Activated naive CD4-positive, alpha-beta T cell treated with anti-CD3 and anti-CD28 coated beads, Interleukin-2, amount 10 ng/mL, durations not matched to agents 7 days and 5 days (primary cell): ENCODE data around the gene PRPSAP2.
"Not testable (repeated sequence)": the region's sequence is repeated elsewhere in the genome, so short reads cannot be mapped to it uniquely, and the experiment has no call there.

Experiments used
- CTCF ChIA-PET: fragments of 350-600 bp; sonication (Branson Sonifier 250); formaldehyde crosslinking; loops from one replicate; lab custom pipeline; 2021; ENCODE audit warnings: antibody characterized with exemption; lab: Charles Lee
- DNase-seq: peaks from one replicate; pipeline ENCODE4 v3.0.0-alpha.2; 2020
- H3K27ac Mint-ChIP-seq: one replicate; pipeline ENCODE4 v1.8.0; 2021; ENCODE audit warnings: mild to moderate bottlenecking, moderate library complexity, mixed read lengths
- H3K27me3 Mint-ChIP-seq: one replicate; pipeline ENCODE4 v1.8.0; 2021; ENCODE audit warnings: mild to moderate bottlenecking, mixed read lengths
- H3K36me3 Mint-ChIP-seq: one replicate; pipeline ENCODE4 v1.8.0; 2021; ENCODE audit warnings: mixed read lengths
- H3K4me1 Mint-ChIP-seq: one replicate; pipeline ENCODE4 v1.8.0; 2021; ENCODE audit warnings: mixed read lengths
- H3K4me3 Mint-ChIP-seq: one replicate; pipeline ENCODE4 v1.8.0; 2021; ENCODE audit warnings: mild to moderate bottlenecking, moderate library complexity, mixed read lengths
- H3K9me3 Mint-ChIP-seq: one replicate; pipeline ENCODE4 v1.8.0; 2021; ENCODE audit warnings: mixed read lengths

Gene PRPSAP2

GRCh38 chr17:18916816-18917500 is 59.0 kb downstream of the PRPSAP2 start:
- Mint-ChIP-seq H3K4me3 (no peak overlapping the region), H3K27ac (no peak overlapping the region), H3K4me1 (peaks cover 27% of the 10 kb centered on the region), H3K36me3 (peaks cover 49% of the 10 kb centered on the region), H3K27me3 (no peaks in the 10 kb centered on the region), H3K9me3 (no peaks in the 10 kb centered on the region)
- no peak for DNase-seq
- CTCF ChIA-PET, result no interaction called here

- CTCF ChIA-PET, result no interaction called here
- Mint-ChIP-seq H3K4me3 (no peak overlapping the region), H3K9me3 (no peaks in the 10 kb centered on the region), H3K27ac (no peak overlapping the region), H3K27me3 (no peaks in the 10 kb centered on the region), H3K4me1 (peaks cover 32% of the 10 kb centered on the region), H3K36me3 (peaks cover 46% of the 10 kb centered on the region)
- no peak for DNase-seq
These were observed 59.6 kb downstream of the PRPSAP2 start for GRCh38 chr17:18917506-18918032.

DNA sequence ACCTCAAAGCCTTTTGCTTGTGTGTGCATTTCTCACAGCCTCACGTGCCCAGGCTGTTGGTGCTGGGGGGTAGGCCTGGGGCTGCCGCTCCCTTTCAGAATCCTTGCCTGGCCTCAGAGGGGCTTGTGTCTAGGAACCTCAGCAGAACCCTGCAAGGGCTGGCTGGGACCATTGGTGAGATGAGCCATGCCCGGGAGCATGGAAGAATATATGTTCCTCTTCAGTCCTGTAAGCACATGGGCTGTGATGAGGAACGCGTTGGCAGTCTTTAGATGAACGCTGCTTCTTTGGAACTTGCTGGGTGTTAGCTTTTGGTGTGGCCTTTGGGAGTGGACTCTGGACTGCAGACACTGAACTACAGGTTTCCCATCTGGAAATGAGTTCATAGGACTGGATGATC is 62.0 kb downstream of the PRPSAP2 start:
- Mint-ChIP-seq H3K9me3 (no peaks in the 10 kb centered on the region), H3K4me1 (peaks cover 42% of the 10 kb centered on the region), H3K4me3 (no peak overlapping the region), H3K27me3 (no peaks in the 10 kb centered on the region), H3K36me3 (peaks cover 40% of the 10 kb centered on the region), H3K27ac (peak overlapping the region; percentile 25)
- DNase-seq, result no peak
- CTCF ChIA-PET, result no interaction called here

DNA sequence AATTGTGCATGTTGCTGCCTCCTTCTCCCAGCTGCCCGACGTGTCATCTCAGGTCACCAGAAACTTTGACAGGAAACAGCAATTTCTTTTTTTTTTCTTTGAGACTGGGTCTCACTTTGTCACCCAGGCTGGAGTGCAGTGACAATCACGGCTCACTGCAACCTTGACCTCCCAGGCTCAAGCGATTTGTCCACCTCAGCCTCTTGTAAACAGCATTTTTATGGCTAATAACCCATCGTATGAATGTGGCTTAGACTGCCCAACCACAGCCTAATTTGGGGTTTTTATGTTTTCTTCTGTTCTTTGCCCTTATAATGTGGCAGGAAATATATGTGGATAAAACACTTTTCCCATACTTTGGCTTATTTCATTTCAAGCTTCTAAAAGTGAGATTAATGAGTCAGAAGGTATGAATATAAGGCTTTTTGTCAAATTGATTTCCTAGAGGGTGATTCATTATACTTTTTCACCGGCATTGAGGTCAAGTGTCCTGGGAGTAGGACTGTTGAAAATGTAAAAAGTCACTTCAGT is 63.0 kb downstream of the PRPSAP2 start:
- H3K4me1 Mint-ChIP-seq, result peaks cover 52% of the 10 kb centered on the region

DNA sequence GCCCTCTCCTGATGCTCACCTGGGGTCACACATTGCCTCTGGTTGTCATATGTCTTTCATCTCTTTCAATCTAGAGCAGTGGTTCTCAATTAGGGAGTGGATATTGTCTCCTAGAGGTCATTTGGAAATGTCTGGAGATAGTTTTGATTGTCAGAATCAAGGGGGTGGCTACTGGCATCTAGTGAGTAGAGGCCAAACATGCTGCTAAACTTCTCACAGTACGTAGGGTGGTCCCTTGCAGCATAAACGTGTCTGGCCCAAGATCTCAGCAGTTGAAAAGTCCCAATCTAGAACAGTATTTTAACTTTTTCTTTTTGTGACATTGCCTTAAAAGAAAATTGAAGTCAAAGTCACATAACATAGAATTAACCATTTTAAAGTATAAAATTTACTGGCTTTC is 63.6 kb downstream of the PRPSAP2 start:
- CTCF ChIA-PET, result no interaction called here

More for the DNA sequence above, 63.0 kb downstream of the PRPSAP2 start:
- H3K4me3 Mint-ChIP-seq, result no peak overlapping the region
- peak overlapping the region; percentile 3 for H3K27ac Mint-ChIP-seq
- H3K36me3 Mint-ChIP-seq, result peaks cover 38% of the 10 kb centered on the region
- DNase-seq, result peak; percentile 34
- no peaks in the 10 kb centered on the region for H3K9me3 Mint-ChIP-seq
- CTCF ChIA-PET, result interaction anchor here (0.7 kb wide), 1 partner anchor 39 kb away, joined by 3 read pairs; no protein-coding TSS in a partner anchor
- H3K27me3 Mint-ChIP-seq, result no peaks in the 10 kb centered on the region

DNA sequence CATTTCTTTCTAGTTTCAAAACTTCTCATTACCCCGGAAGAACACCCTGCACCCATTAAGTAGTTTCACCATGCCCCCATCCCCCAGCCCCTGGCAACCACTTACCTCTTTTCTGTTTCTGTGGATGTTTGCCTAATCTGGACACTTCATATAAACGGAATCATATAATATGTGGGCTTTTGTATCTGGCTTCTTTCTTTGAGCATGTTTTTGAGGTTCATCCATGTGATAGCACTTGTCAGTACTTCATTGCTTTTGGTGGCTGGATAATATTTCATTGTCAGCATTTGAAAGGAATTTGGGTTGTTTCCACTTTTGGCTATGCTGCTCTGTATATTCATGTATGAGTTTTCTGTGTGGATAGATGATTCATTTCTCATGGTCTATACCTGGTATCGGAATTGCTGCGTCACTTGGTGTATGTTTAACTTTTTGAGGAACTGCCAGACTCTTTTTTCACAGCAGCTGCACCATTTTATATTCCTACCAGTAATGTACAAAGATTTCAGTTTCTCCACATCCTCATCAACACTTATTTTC is 64.1 kb downstream of the PRPSAP2 start:
- Mint-ChIP-seq H3K9me3 (no peaks in the 10 kb centered on the region), H3K27ac (peak overlapping the region; percentile 67), H3K4me3 (peak overlapping the region; percentile 17), H3K4me1 (peaks cover 58% of the 10 kb centered on the region), H3K27me3 (no peaks in the 10 kb centered on the region), H3K36me3 (peaks cover 34% of the 10 kb centered on the region)
- CTCF ChIA-PET, result no interaction called here
- DNase-seq, result no peak

More for the DNA sequence above, 63.6 kb downstream of the PRPSAP2 start:
- H3K27me3 Mint-ChIP-seq, result no peaks in the 10 kb centered on the region
- H3K27ac Mint-ChIP-seq, result peak overlapping the region; percentile 1
- no peaks in the 10 kb centered on the region for H3K9me3 Mint-ChIP-seq
- H3K4me3 Mint-ChIP-seq, result no peak overlapping the region
- no peak for DNase-seq
- peaks cover 35% of the 10 kb centered on the region for H3K36me3 Mint-ChIP-seq
- H3K4me1 Mint-ChIP-seq, result peaks cover 56% of the 10 kb centered on the region

- H3K27me3 Mint-ChIP-seq, H3K9me3 Mint-ChIP-seq, H3K27ac Mint-ChIP-seq, DNase-seq, CTCF ChIA-PET, H3K4me3 Mint-ChIP-seq: not testable (repeated sequence)
- peaks cover 36% of the 10 kb centered on the region for H3K36me3 Mint-ChIP-seq
- H3K4me1 Mint-ChIP-seq, result peaks cover 57% of the 10 kb centered on the region
These were observed 64.7 kb downstream of the PRPSAP2 start for GRCh38 chr17:18922596-18922995.

GRCh38 chr17:18925187-18925586 is 67.3 kb downstream of the PRPSAP2 start:
- Mint-ChIP-seq H3K9me3 (no peaks in the 10 kb centered on the region), H3K27ac (peak overlapping the region; percentile 86), H3K36me3 (peaks cover 42% of the 10 kb centered on the region), H3K4me1 (peaks cover 48% of the 10 kb centered on the region), H3K27me3 (no peaks in the 10 kb centered on the region), H3K4me3 (no peak overlapping the region)
- CTCF ChIA-PET, result interaction anchor here (0.9 kb wide), 1 partner anchor 36 kb away, joined by 3 read pairs; no protein-coding TSS in a partner anchor
- DNase-seq, result no peak

GRCh38 chr17:18928628-18929125 is 70.7 kb downstream of the PRPSAP2 start:
- Mint-ChIP-seq H3K36me3 (peaks cover 45% of the 10 kb centered on the region), H3K9me3 (no peaks in the 10 kb centered on the region), H3K27me3 (peaks cover 6% of the 10 kb centered on the region), H3K4me3 (no peak overlapping the region), H3K27ac (peak overlapping the region; percentile 2), H3K4me1 (peaks cover 39% of the 10 kb centered on the region)
- no peak for DNase-seq
- CTCF ChIA-PET, result no interaction called here

GRCh38 chr17:18932360-18933055 is 74.6 kb downstream of the PRPSAP2 start:
- peaks cover 28% of the 10 kb centered on the region for H3K36me3 Mint-ChIP-seq
- CTCF ChIA-PET, result no interaction called here
- peaks cover 16% of the 10 kb centered on the region for H3K4me1 Mint-ChIP-seq
- no peak overlapping the region for H3K27ac Mint-ChIP-seq
- H3K9me3 Mint-ChIP-seq, result no peaks in the 10 kb centered on the region
- H3K4me3 Mint-ChIP-seq, result no peak overlapping the region
- H3K27me3 Mint-ChIP-seq, result peaks cover 23% of the 10 kb centered on the region
- DNase-seq, result no peak

DNA sequence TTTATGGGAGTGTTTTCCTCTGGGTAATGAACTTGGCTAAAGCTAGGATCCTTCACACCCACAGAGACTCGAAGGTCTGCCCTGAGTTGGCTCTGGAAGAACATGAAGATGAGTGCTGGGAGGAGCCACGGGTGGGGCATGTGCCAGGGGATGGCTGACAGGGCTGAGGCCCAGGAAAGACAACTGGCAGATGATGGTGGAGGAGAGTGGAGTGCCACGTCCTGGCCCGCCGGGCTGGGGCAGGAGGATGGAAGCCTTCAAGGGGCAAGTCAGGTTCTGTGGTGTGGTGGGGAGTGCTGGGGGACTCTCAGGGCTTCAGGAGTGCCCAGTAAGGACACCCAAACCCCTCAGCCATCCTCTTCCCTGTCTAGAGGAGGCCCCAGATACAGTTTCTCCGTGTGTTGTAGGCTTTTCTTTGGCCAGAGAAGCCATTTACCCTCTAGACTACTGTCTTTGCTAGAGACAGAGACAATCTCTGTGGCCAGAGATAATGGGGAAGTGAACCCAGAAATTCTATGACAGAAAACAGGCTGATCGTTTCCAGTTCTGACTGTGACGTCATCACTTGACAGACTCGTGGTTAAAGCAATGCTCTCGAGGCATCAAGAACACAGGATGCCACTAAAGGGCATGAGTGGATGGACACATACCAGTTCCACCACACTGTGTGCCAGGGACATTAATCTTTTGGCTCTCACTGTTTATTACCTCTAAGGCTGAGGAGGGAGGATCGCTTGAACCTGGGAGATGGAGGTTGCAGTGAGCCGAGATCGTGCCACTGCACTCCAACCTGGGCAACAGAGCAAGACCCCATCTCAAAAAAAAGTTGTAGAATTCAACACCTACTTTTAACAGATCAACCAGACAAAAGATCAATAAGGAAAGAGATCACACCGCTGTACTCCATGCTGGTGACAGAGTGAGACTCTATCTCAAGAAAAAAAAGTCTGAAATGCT is 75.4 kb downstream of the PRPSAP2 start:
- peaks cover 28% of the 10 kb centered on the region for H3K27me3 Mint-ChIP-seq
- H3K9me3 Mint-ChIP-seq, result no peaks in the 10 kb centered on the region
- CTCF ChIA-PET, result no interaction called here
- H3K4me3 Mint-ChIP-seq, result no peak overlapping the region
- no peak for DNase-seq
- H3K36me3 Mint-ChIP-seq, result peaks cover 27% of the 10 kb centered on the region
- peaks cover 16% of the 10 kb centered on the region for H3K4me1 Mint-ChIP-seq
- H3K27ac Mint-ChIP-seq, result no peak overlapping the region

DNA sequence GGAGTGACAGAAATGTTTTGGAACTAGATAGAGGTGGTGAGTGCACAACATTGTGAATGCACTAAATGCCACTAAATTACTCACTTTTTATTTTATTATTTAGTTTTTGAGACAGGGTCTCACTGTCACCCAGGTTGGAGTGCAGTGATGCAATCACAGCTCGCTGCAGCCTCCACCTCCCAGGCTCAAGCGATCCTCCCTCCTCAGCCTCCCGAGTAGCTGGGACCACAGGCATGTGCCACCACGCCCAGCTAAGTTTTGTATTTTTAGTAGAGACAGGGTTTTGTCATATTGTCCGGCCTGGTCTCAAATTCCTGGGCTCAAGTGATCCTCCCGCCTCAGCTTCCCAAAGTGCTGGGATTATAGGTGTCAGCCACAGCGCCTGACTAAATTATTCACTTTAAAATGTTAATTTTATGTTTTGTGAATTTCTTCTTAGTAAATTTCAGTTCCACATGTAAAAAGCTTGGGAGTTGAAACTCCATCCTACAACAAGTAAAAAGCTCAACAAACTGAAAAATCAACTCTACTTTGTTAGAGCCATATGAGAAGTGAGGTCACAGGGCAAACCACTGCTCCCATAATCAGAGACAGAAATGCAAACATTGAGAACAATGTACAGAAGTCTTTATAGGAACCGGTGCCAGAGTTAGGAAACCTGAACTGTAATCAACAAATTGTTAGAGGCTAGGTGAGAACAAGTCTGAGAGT is 80.2 kb downstream of the PRPSAP2 start:
- Mint-ChIP-seq H3K9me3 (no peaks in the 10 kb centered on the region), H3K36me3 (no peaks in the 10 kb centered on the region), H3K4me1 (peaks cover 5% of the 10 kb centered on the region), H3K27ac (no peak overlapping the region), H3K27me3 (peaks cover 61% of the 10 kb centered on the region), H3K4me3 (no peak overlapping the region)
- CTCF ChIA-PET, result no interaction called here
- DNase-seq, result no peak

GRCh38 chr17:18938692-18939023 is 80.7 kb downstream of the PRPSAP2 start:
- Mint-ChIP-seq H3K36me3 (no peaks in the 10 kb centered on the region), H3K4me3 (no peak overlapping the region), H3K27ac (no peak overlapping the region), H3K27me3 (peaks cover 65% of the 10 kb centered on the region), H3K4me1 (peaks cover under 1% of the 10 kb centered on the region), H3K9me3 (no peaks in the 10 kb centered on the region)
- DNase-seq, result no peak
- CTCF ChIA-PET, result no interaction called here
